OCI-LY1 (cell line): Measurements from ENCODE around the gene EPHX1.

Experiments
- H2AFZ ChIP-seq: fragments of 200-600 bp; sonication (generic), shearing (Covaris generic); 2 replicates; pipeline ENCODE4 v1.6.0; 2014; ENCODE audit warnings: antibody characterized with exemption, mild to moderate bottlenecking, low read length
- H3F3A ChIP-seq: fragments of 200-600 bp; sonication (generic), shearing (Covaris generic); 2 replicates; pipeline ENCODE4 v1.6.0; 2014; ENCODE audit warnings: mild to moderate bottlenecking, antibody characterized with exemption, low read length, moderate library complexity; ENCODE audit not compliant: insufficient read depth
- H3K27ac ChIP-seq: fragments of 200-600 bp; sonication (generic); 2 replicates; pipeline ENCODE4 v1.5.1; 2014; ENCODE audit warnings: low read length, mixed run types, mild to moderate bottlenecking, low read depth; ENCODE audit not compliant: poor library complexity, severe bottlenecking
- H3K27me3 ChIP-seq: fragments of 200-600 bp; sonication (generic); 2 replicates; pipeline ENCODE4 v1.6.0; 2014; ENCODE audit warnings: antibody characterized with exemption, mild to moderate bottlenecking, low read length, moderate library complexity; ENCODE audit not compliant: insufficient read depth
- H3K36me3 ChIP-seq: fragments of 200-600 bp; sonication (generic); 2 replicates; pipeline ENCODE4 v1.6.1; 2014; ENCODE audit warnings: mild to moderate bottlenecking, antibody characterized with exemption, low read length, moderate library complexity, mixed read lengths; ENCODE audit not compliant: insufficient read depth
- H3K4me1 ChIP-seq: fragments of 200-600 bp; sonication (generic); 2 replicates; pipeline ENCODE4 v1.5.1; 2014; ENCODE audit warnings: mild to moderate bottlenecking, low read length, moderate library complexity; ENCODE audit not compliant: insufficient read depth, severe bottlenecking
- H3K4me2 ChIP-seq: fragments of 200-600 bp; sonication (generic), shearing (Covaris generic); 2 replicates; pipeline ENCODE4 v1.6.1; 2014; ENCODE audit warnings: low read length
- H3K4me3 ChIP-seq: fragments of 200-600 bp; sonication (generic); 2 replicates; pipeline ENCODE4 v1.5.1; 2014; ENCODE audit warnings: low read length, low read depth, mild to moderate bottlenecking, mixed read lengths; ENCODE audit not compliant: poor library complexity, severe bottlenecking
- H3K79me2 ChIP-seq: fragments of 200-600 bp; shearing (Covaris generic); 2 replicates; pipeline ENCODE4 v1.6.1; 2016; ENCODE audit warnings: mixed run types, low read length, mixed read lengths; ENCODE audit not compliant: insufficient read depth
- H3K9ac ChIP-seq: fragments of 200-600 bp; sonication (generic), shearing (Covaris generic); 2 replicates; pipeline ENCODE4 v1.6.1; 2014; ENCODE audit warnings: mild to moderate bottlenecking, low read length, mixed read lengths
- H3K9me2 ChIP-seq: fragments of 200-600 bp; sonication (generic), shearing (Covaris generic); 2 replicates; pipeline ENCODE4 v1.6.1; 2014; ENCODE audit warnings: low read depth, mild to moderate bottlenecking, low read length, mixed read lengths
- H3K9me3 ChIP-seq: fragments of 200-600 bp; shearing (Covaris generic); 2 replicates; pipeline ENCODE4 v1.6.1; 2014; ENCODE audit warnings: low read length, mixed read lengths
- H4K20me1 ChIP-seq: fragments of 200-600 bp; sonication (generic), shearing (Covaris generic); 2 replicates; pipeline ENCODE4 v1.6.0; 2016; ENCODE audit warnings: mild to moderate bottlenecking, low read length; ENCODE audit not compliant: insufficient read depth
- CTCF ChIP-seq: fragments of 200-600 bp; sonication (generic), shearing (Covaris generic); IDR thresholded peaks from 2 replicates; pipeline ENCODE4 v1.5.1; 2017; ENCODE audit warnings: mild to moderate bottlenecking, antibody characterized with exemption, low read length, moderate library complexity, mixed read lengths
- EZH2 ChIP-seq: fragments of 200-600 bp; sonication (generic), shearing (Covaris generic); IDR thresholded peaks from 2 replicates; pipeline ENCODE4 v1.8.0; 2017; ENCODE audit warnings: borderline replicate concordance, mixed run types, mild to moderate bottlenecking, antibody characterized with exemption, low read length, moderate library complexity, mixed read lengths

Gene EPHX1

DNA sequence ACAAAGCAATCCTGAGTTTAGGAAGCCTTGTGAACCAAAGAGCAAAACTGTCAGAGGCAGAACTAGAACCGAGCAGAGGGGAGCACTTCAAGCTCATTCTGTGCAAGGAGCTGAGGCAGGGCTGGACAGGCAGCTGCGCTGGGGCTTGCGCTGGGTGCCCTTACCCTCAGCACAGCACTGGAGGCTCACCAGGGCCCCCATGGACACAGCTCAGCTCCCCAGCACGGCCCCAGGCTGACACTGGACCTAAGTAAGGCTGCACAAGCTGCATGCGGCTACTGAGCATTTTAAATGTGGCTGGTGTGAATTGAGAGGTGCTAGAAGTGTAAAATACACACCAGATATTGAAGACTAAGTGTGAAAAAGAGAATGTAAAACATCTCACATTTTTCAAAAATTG is 50.2 kb downstream of the EPHX1 start:
- no peak for TF ChIP-seq EZH2
- Histone ChIP-seq H3K27ac (no peak overlapping the region), H3K79me2 (no peaks in the 10 kb centered on the region), H3K4me2 (no peak overlapping the region), H3K9ac (no peak overlapping the region), H3K36me3 (peaks cover 8% of the 10 kb centered on the region; the same call in 1 of the 2 replicates), H3K9me3 (no peaks in the 10 kb centered on the region), H2AFZ (no peak overlapping the region), H3K27me3 (no peaks in the 10 kb centered on the region), H3K9me2 (no peaks in the 10 kb centered on the region), H3K4me3 (no peak overlapping the region), H3K4me1 (no peaks in the 10 kb centered on the region), H3F3A (no peaks in the 10 kb centered on the region), H4K20me1 (no peaks in the 10 kb centered on the region)

- Histone ChIP-seq H3K4me3 (no peak overlapping the region), H3K79me2 (no peaks in the 10 kb centered on the region), H3K27ac (no peak overlapping the region), H2AFZ (no peak overlapping the region), H4K20me1 (no peaks in the 10 kb centered on the region), H3K27me3 (no peaks in the 10 kb centered on the region), H3K4me1 (peaks cover 4% of the 10 kb centered on the region), H3K9ac (no peak overlapping the region), H3K9me2 (no peaks in the 10 kb centered on the region), H3K36me3 (peaks cover 15% of the 10 kb centered on the region; the same call in 1 of the 2 replicates), H3F3A (no peaks in the 10 kb centered on the region), H3K9me3 (no peaks in the 10 kb centered on the region), H3K4me2 (no peak overlapping the region)
- TF ChIP-seq EZH2 (no peak), CTCF (no peak)
Observed at GRCh38 chr1:225860876-225861441, 51.0 kb downstream of the EPHX1 start.

DNA sequence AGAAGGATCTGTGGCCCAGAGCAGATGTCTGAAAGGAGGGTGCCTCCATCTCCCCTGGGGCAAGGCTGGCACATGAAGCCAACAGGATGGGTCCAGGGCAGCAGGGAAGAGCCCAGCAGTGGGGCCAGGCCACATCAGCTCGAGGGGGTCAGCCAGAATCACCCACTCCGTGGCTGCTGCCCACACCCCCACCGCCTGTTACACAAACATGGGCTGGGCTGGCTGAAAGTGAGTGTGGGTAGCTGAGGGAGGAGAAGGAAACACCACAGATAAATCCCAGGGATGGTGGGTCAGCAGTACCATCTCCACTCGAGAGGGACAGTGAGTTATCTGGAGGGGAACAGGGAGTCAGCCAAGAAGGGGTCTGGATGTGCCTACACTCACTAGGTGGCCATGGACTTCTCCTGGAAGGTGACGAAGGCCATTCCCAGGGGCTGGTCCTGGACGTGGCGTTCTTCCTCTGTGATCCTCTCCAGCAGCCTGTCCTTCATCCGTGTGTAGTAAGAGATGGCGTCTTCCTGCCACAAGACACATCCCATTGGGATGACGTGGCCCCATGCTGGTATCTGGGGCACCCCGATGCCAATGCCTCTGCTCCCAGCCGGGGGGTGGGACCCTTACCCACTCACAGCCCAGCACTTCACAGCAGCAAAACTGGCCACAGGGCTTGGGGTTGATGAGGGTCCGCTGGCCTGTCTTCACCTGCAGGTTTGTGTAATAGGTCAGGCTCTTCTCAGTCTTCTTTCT is 52.1 kb downstream of the EPHX1 start:
- no peak overlapping the region for H3K4me2 ChIP-seq
- H3K9ac ChIP-seq, result no peak overlapping the region
- no peak for TF ChIP-seq EZH2
- TF ChIP-seq CTCF, result no peak
- H2AFZ ChIP-seq, result no peak overlapping the region
- no peaks in the 10 kb centered on the region for H3F3A ChIP-seq
- peaks cover 11% of the 10 kb centered on the region for H3K4me1 ChIP-seq
- no peaks in the 10 kb centered on the region for H4K20me1 ChIP-seq
- H3K9me2 ChIP-seq, result no peaks in the 10 kb centered on the region
- H3K27ac ChIP-seq, result no peak overlapping the region
- H3K9me3 ChIP-seq, result no peaks in the 10 kb centered on the region
- H3K36me3 ChIP-seq, result peaks cover 15% of the 10 kb centered on the region; the same call in 1 of the 2 replicates
- H3K79me2 ChIP-seq, result no peaks in the 10 kb centered on the region
- H3K4me3 ChIP-seq, result no peak overlapping the region
- no peaks in the 10 kb centered on the region for H3K27me3 ChIP-seq
